Neural cell (in vitro differentiated cells): ENCODE results near the gene DNAJC5G.

Source experiments
- EP300 ChIP-seq: fragments of 450-650 bp; conservative IDR thresholded peaks from 2 replicates; pipeline ENCODE4 v1.6.1; 2014; ENCODE audit warnings: antibody characterized with exemption, mild to moderate bottlenecking, moderate library complexity; ENCODE audit not compliant: poor library complexity, severe bottlenecking
- EZH2 ChIP-seq: fragments of 200-600, 300-800 bp; shearing (Covaris generic), sonication (generic); IDR thresholded peaks from 2 replicates; pipeline ENCODE4 v1.6.1; 2014; ENCODE audit warnings: antibody characterized with exemption, low read length, borderline replicate concordance, mild to moderate bottlenecking; ENCODE audit not compliant: insufficient read depth, poor library complexity, severe bottlenecking
- MXI1 ChIP-seq: fragments of 450-650 bp; conservative IDR thresholded peaks from 2 replicates; pipeline ENCODE4 v1.6.1; 2014; ENCODE audit warnings: antibody characterized with exemption, mild to moderate bottlenecking; ENCODE audit not compliant: poor library complexity, severe bottlenecking
- POLR2AphosphoS5 ChIP-seq: IDR thresholded peaks from 2 replicates; pipeline ENCODE4 v1.6.1; 2012
- RAD21 ChIP-seq: fragments of 450-650 bp; conservative IDR thresholded peaks from 2 replicates; pipeline ENCODE4 v1.6.1; 2014; ENCODE audit warnings: antibody characterized with exemption, mild to moderate bottlenecking, moderate library complexity
- SMC3 ChIP-seq: fragments of 450-650 bp; conservative IDR thresholded peaks from 2 replicates; pipeline ENCODE4 v1.6.1; 2014; ENCODE audit warnings: antibody characterized with exemption, mild to moderate bottlenecking, moderate library complexity; ENCODE audit not compliant: poor library complexity
- TAF1 ChIP-seq: IDR thresholded peaks from 2 replicates; pipeline ENCODE4 v1.6.1; 2012; ENCODE audit warnings: low read depth
- TF ChIP-seq, protein P1 (sequence below): fragments of 450-650 bp; IDR thresholded peaks from 2 replicates; pipeline ENCODE4 v1.5.1; 2014; ENCODE audit warnings: antibody characterized with exemption, mild to moderate bottlenecking, moderate library complexity; ENCODE audit not compliant: poor library complexity, severe bottlenecking
- TF ChIP-seq, protein P2 (sequence below): IDR thresholded peaks from 2 replicates; pipeline ENCODE4 v1.6.1; 2012; ENCODE audit warnings: borderline replicate concordance

DNA sequence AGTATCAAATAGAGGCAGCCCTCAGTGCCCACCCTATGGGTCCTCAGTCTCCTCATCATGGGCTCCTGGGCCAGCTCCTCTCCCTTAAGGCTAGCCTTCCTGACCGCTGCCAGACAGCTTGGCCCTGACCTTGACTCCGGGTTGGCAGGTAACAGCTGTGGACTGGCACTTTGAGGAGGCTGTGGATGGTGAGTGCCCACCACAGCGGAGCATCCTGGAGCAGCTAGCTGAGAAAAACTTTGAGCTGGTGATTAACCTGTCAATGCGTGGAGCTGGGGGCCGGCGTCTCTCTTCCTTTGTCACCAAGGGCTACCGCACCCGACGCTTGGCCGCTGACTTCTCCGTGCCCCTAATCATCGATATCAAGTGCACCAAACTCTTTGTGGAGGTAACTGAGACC is 39.1 kb upstream of the DNAJC5G start:
- TF ChIP-seq, protein P1, sequence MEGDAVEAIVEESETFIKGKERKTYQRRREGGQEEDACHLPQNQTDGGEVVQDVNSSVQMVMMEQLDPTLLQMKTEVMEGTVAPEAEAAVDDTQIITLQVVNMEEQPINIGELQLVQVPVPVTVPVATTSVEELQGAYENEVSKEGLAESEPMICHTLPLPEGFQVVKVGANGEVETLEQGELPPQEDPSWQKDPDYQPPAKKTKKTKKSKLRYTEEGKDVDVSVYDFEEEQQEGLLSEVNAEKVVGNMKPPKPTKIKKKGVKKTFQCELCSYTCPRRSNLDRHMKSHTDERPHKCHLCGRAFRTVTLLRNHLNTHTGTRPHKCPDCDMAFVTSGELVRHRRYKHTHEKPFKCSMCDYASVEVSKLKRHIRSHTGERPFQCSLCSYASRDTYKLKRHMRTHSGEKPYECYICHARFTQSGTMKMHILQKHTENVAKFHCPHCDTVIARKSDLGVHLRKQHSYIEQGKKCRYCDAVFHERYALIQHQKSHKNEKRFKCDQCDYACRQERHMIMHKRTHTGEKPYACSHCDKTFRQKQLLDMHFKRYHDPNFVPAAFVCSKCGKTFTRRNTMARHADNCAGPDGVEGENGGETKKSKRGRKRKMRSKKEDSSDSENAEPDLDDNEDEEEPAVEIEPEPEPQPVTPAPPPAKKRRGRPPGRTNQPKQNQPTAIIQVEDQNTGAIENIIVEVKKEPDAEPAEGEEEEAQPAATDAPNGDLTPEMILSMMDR, result no peak
- TF ChIP-seq EP300 (no peak), EZH2 (no peak), POLR2AphosphoS5 (no peak), RAD21 (no peak), MXI1 (no peak), SMC3 (no peak), TAF1 (no peak)
- TF ChIP-seq, protein P2, sequence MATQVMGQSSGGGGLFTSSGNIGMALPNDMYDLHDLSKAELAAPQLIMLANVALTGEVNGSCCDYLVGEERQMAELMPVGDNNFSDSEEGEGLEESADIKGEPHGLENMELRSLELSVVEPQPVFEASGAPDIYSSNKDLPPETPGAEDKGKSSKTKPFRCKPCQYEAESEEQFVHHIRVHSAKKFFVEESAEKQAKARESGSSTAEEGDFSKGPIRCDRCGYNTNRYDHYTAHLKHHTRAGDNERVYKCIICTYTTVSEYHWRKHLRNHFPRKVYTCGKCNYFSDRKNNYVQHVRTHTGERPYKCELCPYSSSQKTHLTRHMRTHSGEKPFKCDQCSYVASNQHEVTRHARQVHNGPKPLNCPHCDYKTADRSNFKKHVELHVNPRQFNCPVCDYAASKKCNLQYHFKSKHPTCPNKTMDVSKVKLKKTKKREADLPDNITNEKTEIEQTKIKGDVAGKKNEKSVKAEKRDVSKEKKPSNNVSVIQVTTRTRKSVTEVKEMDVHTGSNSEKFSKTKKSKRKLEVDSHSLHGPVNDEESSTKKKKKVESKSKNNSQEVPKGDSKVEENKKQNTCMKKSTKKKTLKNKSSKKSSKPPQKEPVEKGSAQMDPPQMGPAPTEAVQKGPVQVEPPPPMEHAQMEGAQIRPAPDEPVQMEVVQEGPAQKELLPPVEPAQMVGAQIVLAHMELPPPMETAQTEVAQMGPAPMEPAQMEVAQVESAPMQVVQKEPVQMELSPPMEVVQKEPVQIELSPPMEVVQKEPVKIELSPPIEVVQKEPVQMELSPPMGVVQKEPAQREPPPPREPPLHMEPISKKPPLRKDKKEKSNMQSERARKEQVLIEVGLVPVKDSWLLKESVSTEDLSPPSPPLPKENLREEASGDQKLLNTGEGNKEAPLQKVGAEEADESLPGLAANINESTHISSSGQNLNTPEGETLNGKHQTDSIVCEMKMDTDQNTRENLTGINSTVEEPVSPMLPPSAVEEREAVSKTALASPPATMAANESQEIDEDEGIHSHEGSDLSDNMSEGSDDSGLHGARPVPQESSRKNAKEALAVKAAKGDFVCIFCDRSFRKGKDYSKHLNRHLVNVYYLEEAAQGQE, result no peak
